Smooth muscle cell (in vitro differentiated cells): ENCODE data around the gene CUX1. TPM values are rescaled to one million over a fixed set of nuclear protein-coding genes. Genes with fewer than 3 reads are reported as not detected.

Experiments used
- DNase-seq: peaks from one replicate; lab custom pipeline; 2025; ENCODE audit not compliant: unreplicated experiment; lab: John Stamatoyannopoulos, UW
- H2AFZ ChIP-seq: fragments of 200-600 bp; sonication (generic); 2 replicates; pipeline ENCODE4 v1.6.0; 2016; ENCODE audit warnings: antibody characterized with exemption, low read depth, mild to moderate bottlenecking
- H3F3A ChIP-seq: fragments of 200-600 bp; sonication (generic); 2 replicates; pipeline ENCODE4 v1.6.0; 2017; ENCODE audit warnings: antibody characterized with exemption, low read depth
- H3K27ac ChIP-seq: fragments of 200-600 bp; sonication (generic); 2 replicates; pipeline ENCODE4 v1.5.1; 2016; ENCODE audit warnings: low read depth, mild to moderate bottlenecking
- H3K27me3 ChIP-seq: fragments of 200-600 bp; sonication (generic); 2 replicates; pipeline ENCODE4 v1.6.1; 2016; ENCODE audit warnings: low read depth, mild to moderate bottlenecking
- H3K36me3 ChIP-seq: fragments of 200-600 bp; sonication (generic); 2 replicates; pipeline ENCODE4 v1.5.1; 2016; ENCODE audit warnings: low read depth
- H3K4me1 ChIP-seq: fragments of 200-600 bp; sonication (generic); 2 replicates; pipeline ENCODE4 v1.5.1; 2016; ENCODE audit warnings: low read depth
- H3K4me2 ChIP-seq: fragments of 200-600 bp; sonication (generic); 2 replicates; pipeline ENCODE4 v1.6.0; 2016; ENCODE audit warnings: mild to moderate bottlenecking
- H3K4me3 ChIP-seq: fragments of 200-600 bp; sonication (generic); 2 replicates; pipeline ENCODE4 v1.5.1; 2016; ENCODE audit warnings: mild to moderate bottlenecking
- H3K79me2 ChIP-seq: fragments of 200-600 bp; sonication (generic); 2 replicates; pipeline ENCODE4 v1.6.0; 2016; ENCODE audit warnings: low read depth, mild to moderate bottlenecking
- H3K9ac ChIP-seq: fragments of 200-600 bp; sonication (generic); 2 replicates; pipeline ENCODE4 v1.6.0; 2016; ENCODE audit warnings: low read depth
- H3K9me3 ChIP-seq: fragments of 200-600 bp; sonication (generic); replicated peaks from 2 replicates; pipeline ENCODE4 v1.5.1; 2016; ENCODE audit warnings: low read depth
- H4K20me1 ChIP-seq: fragments of 200-600 bp; sonication (generic); 2 replicates; pipeline ENCODE4 v1.6.0; 2016; ENCODE audit warnings: low read depth
- CTCF ChIP-seq: fragments of 200-600 bp; sonication (generic); IDR thresholded peaks from 2 replicates; pipeline ENCODE4 v1.5.1; 2017; ENCODE audit warnings: borderline replicate concordance, mild to moderate bottlenecking, antibody characterized with exemption; ENCODE audit not compliant: insufficient read depth, poor library complexity, severe bottlenecking
- WGBS: methylation state at CpG from one replicate; pipeline ENCODE4 v1.1.7; 2016; ENCODE audit warnings: low lambda C conversion rate; 5-methylcytosine and 5-hydroxymethylcytosine counted together
- polyA plus RNA-seq: library from polyadenylated mRNA; unstranded; fragments of >200 nt; fragmentation: Nextera tagmentation; extraction: Ambion mirVana; gene quantifications from 2 replicates; pipeline ENCODE4 v1.2.1, GENCODE V29; 2016
- total RNA-seq: library from RNA; depleted of rRNA; stranded (reverse); fragments of >200 nt; gene quantifications from 2 replicates; pipeline ENCODE4 v1.2.3, GENCODE V29; 2014

CUX1 gene
- total and polyA plus RNA-seq, 2 experiments from 2014 or later = 56.3 to 78.4 TPM

GRCh38 chr7:102190776-102191350 lies 373.4 kb downstream of the CUX1 start:
- H3F3A ChIP-seq = no peaks in the 10 kb centered on the region
- no peak for TF ChIP-seq CTCF
- H3K4me1 ChIP-seq = no peaks in the 10 kb centered on the region
- WGBS = 94% methylated on average over 13 of the region's 13 CpGs
- no peak overlapping the region for H3K27ac ChIP-seq
- H3K9me3 ChIP-seq = no peaks in the 10 kb centered on the region
- no peak overlapping the region for H2AFZ ChIP-seq
- DNase-seq = no peak
- no peak overlapping the region for H3K4me3 ChIP-seq
- H3K9ac ChIP-seq = no peak overlapping the region
- no peaks in the 10 kb centered on the region for H3K79me2 ChIP-seq
- H3K27me3 ChIP-seq = no peaks in the 10 kb centered on the region
- no peak overlapping the region for H3K4me2 ChIP-seq
- H3K36me3 ChIP-seq = no peaks in the 10 kb centered on the region
- peaks cover 4% of the 10 kb centered on the region for H4K20me1 ChIP-seq

GRCh38 chr7:102191556-102192379 lies 374.3 kb downstream of the CUX1 start:
- DNase-seq = no peak
- Histone ChIP-seq H3K4me2 (no peak overlapping the region), H4K20me1 (peaks cover 4% of the 10 kb centered on the region), H3K9me3 (no peaks in the 10 kb centered on the region), H3F3A (no peaks in the 10 kb centered on the region), H3K79me2 (no peaks in the 10 kb centered on the region), H3K9ac (no peak overlapping the region), H3K4me3 (no peak overlapping the region), H3K4me1 (no peaks in the 10 kb centered on the region), H3K27ac (no peak overlapping the region), H3K27me3 (no peaks in the 10 kb centered on the region), H2AFZ (no peak overlapping the region), H3K36me3 (no peaks in the 10 kb centered on the region)
- WGBS = 94% methylated on average over 17 of the region's 17 CpGs
- TF ChIP-seq CTCF = no peak

- TF ChIP-seq CTCF = no peak
- Histone ChIP-seq H3K9ac (no peak overlapping the region), H3K79me2 (no peaks in the 10 kb centered on the region), H3K27me3 (no peaks in the 10 kb centered on the region), H4K20me1 (peaks cover 4% of the 10 kb centered on the region), H3K4me3 (no peak overlapping the region), H3F3A (no peaks in the 10 kb centered on the region), H3K36me3 (no peaks in the 10 kb centered on the region), H3K9me3 (no peaks in the 10 kb centered on the region), H3K4me1 (no peaks in the 10 kb centered on the region), H3K4me2 (no peak overlapping the region), H3K27ac (no peak overlapping the region), H2AFZ (no peak overlapping the region)
- WGBS = 100% methylated on average over 3 of the region's 3 CpGs
- DNase-seq = no peak
Measured at GRCh38 chr7:102192790-102193189, 375.4 kb downstream of the CUX1 start.
